ENCODE measurements around the gene NTNG1.
A peak's percentile ranks its signal among the peaks of the same experiment; 100 is the strongest.

NTNG1 gene

DNA sequence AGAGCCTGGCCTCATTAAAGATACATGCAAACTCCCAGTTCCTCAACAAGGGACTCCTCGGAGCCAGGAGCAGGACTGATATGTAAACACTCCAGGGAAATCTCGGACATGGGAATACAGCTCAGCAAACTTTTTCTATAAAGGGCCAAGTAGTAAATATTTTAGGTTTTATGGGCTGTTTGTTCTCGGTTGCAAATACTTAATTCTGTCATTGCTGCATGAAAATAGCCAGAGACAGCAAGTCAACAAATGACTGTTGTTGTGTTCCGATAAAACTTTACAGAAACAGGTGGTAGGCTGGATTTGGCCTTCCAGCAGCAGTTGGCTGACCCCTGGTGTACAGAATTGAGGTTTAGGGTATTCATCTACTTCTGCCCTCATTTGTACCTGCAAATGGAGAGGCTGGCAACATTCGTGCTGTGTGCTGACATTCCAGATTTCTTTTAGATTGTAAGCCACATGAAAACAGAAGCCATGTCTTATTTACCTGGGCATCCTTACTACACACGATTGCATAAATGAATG, 360.3 kb downstream of the NTNG1 start:
- no peak for DNase-seq (ENCODE audit: low spot score)

DNA sequence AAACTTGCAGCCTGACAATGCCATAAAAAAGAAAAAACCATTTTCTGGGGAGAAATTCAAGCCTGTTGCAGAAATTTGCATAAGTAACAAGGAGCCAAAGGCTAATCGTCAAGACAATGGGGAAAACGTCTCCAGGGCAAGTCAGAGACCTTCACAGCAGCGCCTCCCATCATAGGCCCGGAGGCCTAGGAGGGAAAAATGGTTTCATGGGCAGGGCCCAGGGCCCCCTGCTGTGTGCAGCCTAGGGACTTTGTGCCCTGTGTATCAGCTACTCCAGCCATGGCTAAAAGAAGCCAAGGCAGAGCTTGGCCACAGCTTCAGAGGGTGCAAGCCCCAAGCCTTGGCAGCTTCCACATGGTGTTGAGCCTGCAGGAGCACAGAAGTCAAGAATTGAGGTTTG, 369.5 kb downstream of the NTNG1 start:
- no peak for DNase-seq (ENCODE audit: low spot score)

DNA sequence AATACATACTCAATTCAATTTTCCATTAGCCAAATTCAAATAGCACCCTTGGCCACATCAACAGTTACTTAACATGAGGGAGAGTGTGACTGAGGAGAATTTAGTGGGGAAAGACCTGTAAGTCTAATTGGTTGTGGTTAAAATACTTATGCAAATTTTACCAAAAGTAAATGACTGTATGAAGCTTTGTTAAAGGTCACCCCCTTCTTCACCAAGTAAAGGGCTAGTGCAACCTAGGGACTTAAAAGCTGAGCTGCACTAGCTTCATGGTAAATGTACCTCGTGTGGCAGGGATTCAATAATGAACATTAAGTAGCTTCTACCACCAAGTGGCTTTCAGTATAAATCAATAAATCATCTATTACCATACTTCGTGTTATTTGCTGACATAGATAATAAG, 372.0 kb downstream of the NTNG1 start:
- DNase-seq (ENCODE audit: low spot score): no peak

DNA sequence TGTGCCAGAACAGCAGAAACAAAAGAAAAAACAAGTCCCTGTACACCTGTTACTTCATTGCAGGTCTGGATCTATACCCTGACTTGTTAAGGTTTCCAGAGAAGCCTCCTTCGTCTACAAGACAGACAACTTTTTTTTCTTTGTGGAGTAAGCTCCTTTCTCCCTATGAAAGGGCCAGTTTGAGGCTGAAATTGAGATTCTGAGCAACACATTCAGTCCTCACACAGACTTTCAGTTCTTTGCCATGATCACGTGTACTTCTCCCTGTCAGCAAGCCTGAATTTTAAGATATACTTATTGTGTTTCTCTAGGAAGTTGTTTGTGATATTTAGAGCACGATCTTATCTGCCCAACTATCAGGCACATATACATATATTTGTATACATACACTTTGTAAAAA, 374.0 kb downstream of the NTNG1 start:
- DNase-seq (ENCODE audit: low spot score): no peak

DNA sequence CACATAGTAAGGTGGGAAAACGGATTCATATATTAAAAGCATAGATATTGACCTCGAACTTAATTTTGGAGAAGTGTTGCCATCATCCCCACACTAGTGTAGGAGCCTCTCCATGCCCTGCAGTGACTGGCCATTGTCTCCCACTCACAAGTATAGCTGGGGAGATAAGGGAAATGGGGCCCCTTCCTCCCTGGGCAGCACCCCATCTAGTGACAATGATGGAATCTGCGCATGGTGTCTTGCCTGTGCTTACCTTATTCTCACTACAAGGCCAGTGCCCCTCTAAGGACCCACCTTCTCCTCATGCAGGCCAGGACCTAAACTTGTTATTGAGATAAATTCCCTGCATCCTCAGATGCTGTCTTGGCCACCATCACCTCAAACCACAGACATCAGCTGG, 374.9 kb downstream of the NTNG1 start:
- DNase-seq (ENCODE audit: low spot score): no peak

DNA sequence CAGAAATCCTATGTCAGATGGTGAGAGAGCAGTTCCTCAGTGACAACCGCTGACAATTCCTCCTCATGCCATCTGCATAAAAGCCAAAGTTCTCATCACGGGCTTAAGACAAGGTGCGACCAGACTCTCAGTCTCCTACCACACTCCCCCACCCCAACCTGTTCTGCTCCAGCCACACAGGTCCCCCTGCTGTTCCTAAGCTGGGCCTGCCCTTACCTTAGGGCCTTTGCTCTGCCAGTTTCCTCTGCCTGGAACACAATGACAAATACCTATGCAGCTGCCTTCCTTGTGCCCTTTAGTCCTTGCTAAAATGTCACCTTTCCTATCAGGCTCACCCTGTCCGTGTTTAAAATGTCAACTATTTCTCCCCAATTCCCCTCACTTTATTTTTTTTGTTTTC, 382.2 kb downstream of the NTNG1 start:
- DNase-seq (ENCODE audit: low spot score): peak; percentile 27

DNA sequence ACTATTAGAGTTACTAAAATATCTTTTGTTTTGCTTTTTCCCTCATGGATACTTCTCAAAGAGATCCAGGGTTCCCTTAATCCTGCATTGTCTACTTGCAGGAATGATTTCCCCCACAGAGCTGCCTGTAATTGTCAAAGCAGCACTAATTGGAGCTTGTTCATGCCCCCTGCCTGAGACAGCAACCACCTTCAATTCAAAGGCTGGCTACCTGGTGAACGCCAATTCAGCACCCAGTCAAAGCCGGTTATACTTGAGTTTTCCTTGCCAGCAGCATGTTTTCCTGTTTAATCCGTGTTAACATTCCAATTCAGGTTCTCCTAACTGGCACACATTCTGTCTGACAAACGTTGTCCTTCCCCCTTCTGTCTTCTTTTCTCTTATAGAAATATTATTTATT, 382.9 kb downstream of the NTNG1 start:
- peak; percentile 16 for DNase-seq (ENCODE audit: low spot score)

DNA sequence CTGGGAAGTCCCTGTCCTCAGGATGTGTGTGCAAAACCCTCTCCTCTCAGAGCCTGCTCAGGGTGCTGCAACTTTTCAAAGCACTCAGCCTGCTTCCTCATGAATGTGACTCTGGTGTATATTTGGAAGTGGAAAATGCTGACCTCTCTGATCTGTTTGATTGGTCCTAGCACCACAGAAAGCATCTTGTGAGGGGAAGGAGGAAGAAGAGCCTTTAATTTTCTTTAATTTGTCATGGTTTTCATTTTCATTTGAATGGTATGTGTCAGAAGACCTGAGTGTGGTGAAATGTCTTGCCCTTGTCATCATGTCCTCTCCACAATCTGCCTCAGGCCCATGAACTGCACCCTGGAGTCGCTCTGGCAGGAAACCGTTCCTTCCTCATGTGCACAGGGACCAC, 383.5 kb downstream of the NTNG1 start:
- DNase-seq (ENCODE audit: low spot score): no peak

DNA sequence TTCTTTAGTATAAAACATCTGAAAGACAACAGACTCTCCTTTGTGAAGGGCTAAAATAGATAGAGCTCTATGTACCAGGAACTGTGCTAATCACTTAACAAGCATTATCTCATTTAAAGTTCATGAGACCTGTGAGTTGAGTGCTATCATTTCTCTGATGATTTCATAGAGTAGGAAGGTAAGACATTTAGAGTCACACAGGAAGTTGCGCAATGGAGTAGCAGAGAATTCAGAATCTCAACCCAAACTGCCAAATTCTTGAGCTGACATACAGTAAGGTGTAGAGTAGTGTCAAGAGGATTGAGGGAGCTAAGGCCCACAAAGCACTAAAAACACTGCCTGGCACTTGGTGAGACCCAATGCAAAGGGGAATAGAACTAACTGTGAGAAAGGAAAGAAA, 384.3 kb downstream of the NTNG1 start:
- DNase-seq (ENCODE audit: low spot score): no peak

DNA sequence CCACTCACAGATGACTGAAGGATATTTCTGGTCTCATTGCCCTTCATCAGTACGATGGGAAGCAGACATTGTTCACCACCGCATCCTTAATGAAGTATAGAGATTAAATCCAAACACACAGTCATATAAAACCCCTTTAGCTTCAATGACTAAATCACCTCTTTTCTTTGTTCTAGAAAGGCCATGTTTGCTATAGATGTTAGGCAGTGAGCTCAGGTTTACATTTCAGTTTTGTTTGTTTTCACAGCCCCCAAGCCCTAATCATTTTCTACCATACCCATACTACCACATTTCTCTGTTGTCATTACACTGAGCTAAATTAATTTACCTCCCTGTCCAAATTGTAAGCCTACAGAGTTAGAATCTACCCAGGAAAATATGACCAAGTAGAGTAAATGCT, 385.1 kb downstream of the NTNG1 start:
- no peak for DNase-seq (ENCODE audit: low spot score)

DNA sequence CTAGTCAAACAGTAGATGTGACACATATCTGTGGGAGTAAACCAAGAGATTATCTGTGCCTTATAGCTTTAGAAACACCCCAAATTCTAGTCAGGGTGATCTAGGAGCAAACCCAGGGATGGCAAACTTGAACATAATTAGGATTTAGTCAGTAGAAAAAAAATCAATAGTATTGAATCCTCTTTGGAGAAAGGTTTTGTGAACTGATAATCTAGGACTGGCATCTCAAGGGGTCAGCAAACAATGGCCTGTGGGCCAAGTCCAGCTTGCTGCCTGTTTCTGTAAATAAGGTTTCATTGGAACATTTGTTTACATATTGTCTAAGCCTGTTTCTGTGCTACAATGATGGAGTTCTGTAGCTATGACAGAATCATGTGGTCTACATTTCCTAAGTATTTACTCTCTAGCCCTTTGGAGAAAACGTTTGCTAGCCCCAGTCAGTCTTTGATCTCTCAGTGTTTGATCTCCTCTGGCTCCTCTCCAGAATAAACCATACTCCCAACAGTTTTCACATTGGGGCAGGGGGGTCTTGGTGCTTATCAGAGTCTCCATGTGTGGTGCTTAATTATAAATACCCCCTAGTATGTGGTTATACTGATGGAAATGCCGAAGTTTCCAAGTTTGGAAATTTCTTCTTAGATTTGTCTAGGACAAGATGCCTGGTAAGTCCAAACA, 385.8 kb downstream of the NTNG1 start:
- DNase-seq (ENCODE audit: low spot score): no peak

DNA sequence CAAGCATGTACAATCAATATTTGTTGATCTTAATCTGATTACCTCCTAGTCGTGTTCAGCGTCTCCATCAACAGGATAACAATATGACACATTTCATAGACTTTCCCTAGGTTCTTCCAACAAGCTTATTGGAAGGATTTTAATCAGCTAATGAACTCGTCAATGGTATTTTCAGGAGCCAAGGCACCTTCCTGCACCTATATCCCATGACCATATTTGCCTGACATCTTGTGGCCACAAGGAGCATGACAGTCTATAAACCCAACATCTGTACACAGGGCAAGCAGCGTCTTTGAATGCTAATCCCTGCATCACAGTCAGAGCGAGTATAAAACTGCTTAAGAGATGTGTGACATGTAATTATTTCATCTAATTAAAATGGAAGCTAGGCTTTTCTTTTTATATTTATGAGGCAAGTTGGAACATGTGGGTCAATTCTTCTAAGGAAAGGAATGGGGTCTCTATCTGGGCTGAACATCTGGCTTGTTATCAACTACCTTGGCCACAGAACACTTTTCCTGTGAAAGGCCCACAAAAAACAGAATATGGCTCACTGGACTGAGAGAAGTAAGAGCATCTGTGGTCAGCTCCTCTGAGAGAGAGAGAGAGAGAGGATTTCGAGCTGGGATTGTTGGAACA, 388.8 kb downstream of the NTNG1 start:
- peak; percentile 56 for DNase-seq (ENCODE audit: low spot score)

DNA sequence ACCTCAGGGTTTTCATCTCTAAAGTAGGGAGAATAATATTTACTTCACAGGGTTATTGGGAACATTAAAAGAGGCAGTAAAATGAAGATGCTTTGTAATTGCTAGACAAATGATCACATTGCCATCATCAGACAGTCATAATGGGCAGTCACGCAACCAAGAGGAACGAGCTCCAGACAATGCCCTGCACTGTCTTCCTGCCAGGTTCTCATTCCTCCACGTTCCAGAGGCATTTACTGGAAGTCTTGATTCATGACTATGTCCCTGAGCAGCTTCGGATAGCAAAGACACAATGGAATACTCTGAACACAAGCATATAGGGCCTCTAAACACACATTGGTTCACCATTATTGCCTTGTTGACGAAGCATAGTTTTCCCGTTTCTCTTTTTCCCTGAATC, 389.7 kb downstream of the NTNG1 start:
- DNase-seq (ENCODE audit: low spot score): no peak

DNA sequence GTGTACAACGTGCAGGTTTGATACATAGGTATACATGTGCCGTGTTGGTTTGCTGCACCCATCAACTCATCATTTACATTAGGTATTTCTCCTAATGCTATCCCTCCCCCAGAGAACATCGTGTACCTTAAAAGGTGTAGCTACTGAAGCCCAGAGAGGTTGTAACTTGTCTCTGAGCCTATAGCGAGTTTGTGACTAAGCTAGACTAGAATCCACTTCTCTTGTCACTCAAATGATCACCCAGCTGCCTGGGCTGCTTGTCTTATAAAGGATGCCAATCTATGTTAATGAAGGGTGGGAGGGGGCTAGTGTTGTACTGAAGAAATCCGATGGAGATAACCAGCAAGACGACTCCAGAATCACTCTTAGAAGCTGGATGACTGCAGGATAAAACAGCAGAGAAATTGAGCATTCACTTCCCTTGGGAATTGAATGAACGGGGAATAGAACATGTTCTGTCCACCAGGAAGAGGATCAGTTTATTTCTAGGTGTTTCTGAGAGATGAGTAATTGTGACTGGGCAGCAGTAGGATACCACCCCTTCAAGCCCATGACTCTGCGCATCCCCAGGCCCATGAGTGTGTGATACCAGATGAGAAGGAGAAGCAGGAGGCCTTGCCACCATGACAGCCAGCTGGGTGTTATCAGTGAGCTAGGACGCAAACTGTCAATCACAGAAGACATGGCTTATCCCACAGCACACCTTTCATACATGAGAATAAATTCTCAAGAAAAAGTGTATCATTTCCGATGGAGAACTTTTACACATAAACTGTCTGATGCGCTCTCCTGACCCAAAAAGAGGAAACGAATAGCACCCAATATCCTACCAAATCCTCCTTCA, 390.4 kb downstream of the NTNG1 start:
- DNase-seq (ENCODE audit: low spot score): no peak

DNA sequence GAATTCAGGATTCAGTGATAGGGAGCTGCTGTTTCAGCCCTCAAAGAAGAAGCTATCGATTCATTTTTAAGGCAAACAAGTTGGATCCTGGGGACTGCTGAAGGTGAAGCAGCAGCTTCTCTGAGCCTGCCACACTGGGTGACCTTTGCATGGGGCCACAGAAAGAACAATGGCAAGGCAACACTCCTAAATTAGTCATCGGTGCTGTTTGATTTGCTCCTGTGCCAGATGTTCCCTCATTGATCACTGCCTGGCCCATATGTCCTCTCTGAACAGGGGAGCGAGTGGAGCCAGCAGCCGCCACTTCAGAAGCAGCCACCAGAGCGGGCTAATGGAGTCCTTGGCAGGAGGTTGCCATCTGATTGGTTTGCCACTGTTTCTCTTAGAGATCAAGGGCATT, 391.5 kb downstream of the NTNG1 start:
- DNase-seq (ENCODE audit: low spot score): no peak
